ENCODE results near the gene IGSF9B.

- TF ChIP-seq CTCF (conservative IDR thresholded peaks at IDR 0.05; ENCODE audit: low read length) (no peak), EZH2phosphoT487 (IDR thresholded peaks at IDR 0.05; ENCODE audit: borderline replicate concordance, low read depth, low read length) (no peak)
Observed at GRCh38 chr11:133931449-133932060, 25.2 kb downstream of the IGSF9B start.
